A549 (cell line): ENCODE data around the gene PSMD13.

Source experiments
- PHF8 ChIP-seq: fragments of 200-600 bp; sonication (generic); IDR thresholded peaks from 2 replicates; pipeline ENCODE4 v1.6.1; 2016; ENCODE audit warnings: low read depth, mild to moderate bottlenecking, antibody characterized with exemption, moderate library complexity, borderline replicate concordance
- TF ChIP-seq, protein P1 (sequence below): IDR thresholded peaks from 2 replicates; pipeline ENCODE4 v1.6.1; 2012; ENCODE audit warnings: low read depth, borderline replicate concordance
- TF ChIP-seq, protein P2 (sequence below): fragments of >200 bp; sonication (Bioruptor Twin); formaldehyde crosslinking; IDR thresholded peaks from 3 replicates; pipeline ENCODE4 v1.5.1; 2016

DNA sequence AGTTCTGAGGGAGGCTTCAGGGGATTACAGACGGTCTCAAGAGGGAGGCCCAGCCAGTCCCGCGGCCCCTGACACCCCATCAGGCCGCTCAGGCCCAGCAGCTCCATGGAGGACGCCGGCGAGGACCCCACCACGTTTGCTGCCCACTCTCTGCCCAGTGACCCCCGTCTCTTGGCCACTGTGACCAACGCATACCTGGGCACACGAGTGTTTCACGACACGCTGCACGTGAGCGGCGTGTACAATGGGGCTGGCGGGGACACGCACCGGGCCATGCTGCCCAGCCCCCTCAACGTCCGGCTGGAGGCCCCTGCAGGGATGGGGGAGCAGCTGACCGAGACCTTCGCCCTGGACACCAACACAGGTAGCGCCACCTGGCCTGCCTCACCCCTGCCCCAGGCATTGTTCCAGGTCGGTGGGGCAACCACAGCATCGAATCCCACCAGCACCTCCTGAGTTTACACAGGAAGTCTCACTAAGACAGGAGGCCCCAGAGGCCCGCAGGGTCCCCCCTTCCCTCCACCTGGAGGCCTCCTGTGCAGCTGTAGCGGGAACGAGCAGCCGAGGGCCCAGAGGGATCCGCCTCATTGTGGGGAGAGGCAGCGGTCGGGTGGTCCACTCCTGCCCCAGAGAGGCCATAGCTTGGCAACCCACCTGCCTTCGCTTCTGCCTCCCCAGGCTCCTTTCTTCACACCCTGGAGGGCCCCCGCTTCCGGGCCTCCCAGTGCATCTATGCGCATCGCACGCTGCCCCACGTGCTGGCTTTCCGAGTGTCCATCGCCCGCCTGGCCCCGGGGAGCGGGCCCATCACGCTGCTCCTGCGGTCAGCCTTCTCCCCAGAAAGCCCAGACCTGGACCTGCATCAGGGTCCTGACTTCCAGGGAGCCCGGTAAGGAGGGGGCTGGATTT is 53.2 kb downstream of the PSMD13 start:
- no peak for TF ChIP-seq PHF8
- TF ChIP-seq, protein P1, sequence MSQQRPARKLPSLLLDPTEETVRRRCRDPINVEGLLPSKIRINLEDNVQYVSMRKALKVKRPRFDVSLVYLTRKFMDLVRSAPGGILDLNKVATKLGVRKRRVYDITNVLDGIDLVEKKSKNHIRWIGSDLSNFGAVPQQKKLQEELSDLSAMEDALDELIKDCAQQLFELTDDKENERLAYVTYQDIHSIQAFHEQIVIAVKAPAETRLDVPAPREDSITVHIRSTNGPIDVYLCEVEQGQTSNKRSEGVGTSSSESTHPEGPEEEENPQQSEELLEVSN: no peak
- TF ChIP-seq, protein P2, sequence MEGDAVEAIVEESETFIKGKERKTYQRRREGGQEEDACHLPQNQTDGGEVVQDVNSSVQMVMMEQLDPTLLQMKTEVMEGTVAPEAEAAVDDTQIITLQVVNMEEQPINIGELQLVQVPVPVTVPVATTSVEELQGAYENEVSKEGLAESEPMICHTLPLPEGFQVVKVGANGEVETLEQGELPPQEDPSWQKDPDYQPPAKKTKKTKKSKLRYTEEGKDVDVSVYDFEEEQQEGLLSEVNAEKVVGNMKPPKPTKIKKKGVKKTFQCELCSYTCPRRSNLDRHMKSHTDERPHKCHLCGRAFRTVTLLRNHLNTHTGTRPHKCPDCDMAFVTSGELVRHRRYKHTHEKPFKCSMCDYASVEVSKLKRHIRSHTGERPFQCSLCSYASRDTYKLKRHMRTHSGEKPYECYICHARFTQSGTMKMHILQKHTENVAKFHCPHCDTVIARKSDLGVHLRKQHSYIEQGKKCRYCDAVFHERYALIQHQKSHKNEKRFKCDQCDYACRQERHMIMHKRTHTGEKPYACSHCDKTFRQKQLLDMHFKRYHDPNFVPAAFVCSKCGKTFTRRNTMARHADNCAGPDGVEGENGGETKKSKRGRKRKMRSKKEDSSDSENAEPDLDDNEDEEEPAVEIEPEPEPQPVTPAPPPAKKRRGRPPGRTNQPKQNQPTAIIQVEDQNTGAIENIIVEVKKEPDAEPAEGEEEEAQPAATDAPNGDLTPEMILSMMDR: no peak
